Uterus (tissue), 2 donors: ENCODE data around the gene CPZ.

Experiments
- CTCF ChIP-seq, 4 experiments: fragments of 200-600 bp in 2 of 4; fragments of 450-650 bp in 2 of 4; sonication (generic) in 2 of 4; IDR thresholded peaks; one replicate each; pipeline ENCODE4 v1.5.1; 2016 to 2019; ENCODE audit warnings: antibody characterized with exemption in 4 of 4, mild to moderate bottlenecking in 2 of 4, moderate library complexity in 1 of 4
- POLR2A ChIP-seq, 2 donors: fragments of 450-650 bp; IDR thresholded peaks; one replicate each; pipeline ENCODE4 v1.6.1; 2016; ENCODE audit warnings: antibody characterized with exemption in 2 of 2, mild to moderate bottlenecking in 1 of 2, moderate library complexity in 1 of 2

GRCh38 chr4:8617486-8618040, 25.0 kb downstream of the CPZ start:
- TF ChIP-seq POLR2A (IDR thresholded peaks at IDR 0.05) = no peak
- TF ChIP-seq CTCF (IDR thresholded peaks at IDR 0.05) = no peak
